ENCODE results near the gene ZC3H18. TPM values are rescaled to one million over a fixed set of nuclear protein-coding genes. Genes with fewer than 3 reads are reported as not detected.

ZC3H18 gene
- total RNA-seq, 2 donors from 2014 or later, result 7.9 to 10.0 TPM

GRCh38 chr16:88634141-88634993, 64.2 kb downstream of the ZC3H18 start:
- Histone ChIP-seq H3K36me3 (peaks cover 33% of the 10 kb centered on the region), H3K4me1 (peaks cover 0 to 17% of the 10 kb centered on the region in 2 donors), H3K27me3 (peaks cover 5 to 12% of the 10 kb centered on the region in 2 donors), H3K9me3 (no peaks in the 10 kb centered on the region), H3K27ac (peak overlapping the region; percentile 10 to 42), H3K4me3 (peak overlapping the region in 1 of 2 donors; percentile 51)
- no peak for TF ChIP-seq CTCF (IDR thresholded peaks at IDR 0.05)
- no peak for DNase-seq (ENCODE audit: low spot score)

GRCh38 chr16:88634994-88635670, 64.9 kb downstream of the ZC3H18 start:
- Histone ChIP-seq H3K9me3 (no peaks in the 10 kb centered on the region), H3K4me3 (peak overlapping the region in 1 of 2 donors; percentile 51), H3K27ac (peak overlapping the region in 1 of 2 donors; percentile 42), H3K36me3 (peaks cover 25% of the 10 kb centered on the region), H3K27me3 (peaks cover 5 to 15% of the 10 kb centered on the region in 2 donors), H3K4me1 (peaks cover 0 to 21% of the 10 kb centered on the region in 2 donors)
- no peak for DNase-seq (ENCODE audit: low spot score)
- TF ChIP-seq CTCF (IDR thresholded peaks at IDR 0.05), result no peak

- H3K9me3 ChIP-seq, result no peaks in the 10 kb centered on the region
- DNase-seq (ENCODE audit: low spot score), result no peak
- TF ChIP-seq CTCF (IDR thresholded peaks at IDR 0.05), result no peak
- peaks cover 0 to 21% of the 10 kb centered on the region in 2 donors for H3K4me1 ChIP-seq
- no peak overlapping the region for H3K27ac ChIP-seq
- peaks cover 5 to 15% of the 10 kb centered on the region in 2 donors for H3K27me3 ChIP-seq
- H3K4me3 ChIP-seq, result no peak overlapping the region
- H3K36me3 ChIP-seq, result peaks cover 19% of the 10 kb centered on the region
These were observed 65.6 kb downstream of the ZC3H18 start for GRCh38 chr16:88635671-88636319.

- H3K27ac ChIP-seq, result no peak overlapping the region
- H3K4me1 ChIP-seq, result peaks cover 0 to 21% of the 10 kb centered on the region in 2 donors
- no peaks in the 10 kb centered on the region for H3K9me3 ChIP-seq
- no peak overlapping the region for H3K4me3 ChIP-seq
- peaks cover 10% of the 10 kb centered on the region for H3K36me3 ChIP-seq
- TF ChIP-seq CTCF (IDR thresholded peaks at IDR 0.05), result no peak
- H3K27me3 ChIP-seq, result peaks cover 5 to 15% of the 10 kb centered on the region in 2 donors
- no peak for DNase-seq (ENCODE audit: low spot score)
These were observed 66.5 kb downstream of the ZC3H18 start for GRCh38 chr16:88636488-88637265.

Data from right atrium auricular region (tissue), 2 donors.